Omental fat pad (tissue), 4 donors: Measurements from ENCODE around the gene ASTN2. TPM values are rescaled to one million over a fixed set of nuclear protein-coding genes. Genes with fewer than 3 reads are reported as not detected.

Source experiments
- ATAC-seq: fragments of 150-250 bp; one replicate; pipeline ENCODE4 v1.9.1; 2016; ENCODE audit warnings: mild to moderate bottlenecking, moderate library complexity; ENCODE audit not compliant: low FRiP score
- DNase-seq: peaks from one replicate; pipeline ENCODE4 v3.0.0-alpha.2; 2019; ENCODE audit warnings: low spot score
- CTCF ChIP-seq, 3 donors: fragments of 450-650 bp; IDR thresholded peaks; one replicate each; pipeline ENCODE4 v1.5.1; 2016 to 2017; ENCODE audit warnings: antibody characterized with exemption in 3 of 3, mild to moderate bottlenecking in 3 of 3, moderate library complexity in 2 of 3
- total RNA-seq, 4 donors: library from RNA; depleted of rRNA; stranded (reverse); fragments of >200 nt; gene quantifications; one replicate each; pipeline ENCODE4 v1.1.0, GENCODE V29; 2016

Gene ASTN2
- total RNA-seq, 4 donors from 2014 or later = 1.1 to 8.4 (median 3.6) TPM

DNA sequence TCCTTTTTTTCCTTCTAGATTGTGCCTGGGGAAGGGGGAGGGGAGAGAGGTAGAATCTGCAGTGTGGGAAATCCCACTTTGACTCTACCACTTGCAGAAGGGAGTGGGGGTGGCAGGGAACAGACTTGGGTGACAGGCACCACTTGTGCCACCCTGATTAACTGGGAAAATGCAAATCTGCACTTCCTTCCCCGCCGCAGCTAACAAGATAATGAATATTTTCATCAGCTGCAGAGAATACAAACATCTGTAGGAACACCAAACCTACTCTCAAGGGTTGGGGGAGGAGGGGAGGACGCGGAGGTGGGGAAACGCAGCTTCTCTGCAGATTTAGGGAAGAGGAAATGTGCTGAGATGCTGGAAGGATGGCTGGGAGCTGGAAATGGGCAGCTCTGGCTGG is 654.2 kb downstream of the ASTN2 start:
- no peak for DNase-seq
- TF ChIP-seq CTCF (IDR thresholded peaks at IDR 0.05) = no peak
- no peak for ATAC-seq

DNA sequence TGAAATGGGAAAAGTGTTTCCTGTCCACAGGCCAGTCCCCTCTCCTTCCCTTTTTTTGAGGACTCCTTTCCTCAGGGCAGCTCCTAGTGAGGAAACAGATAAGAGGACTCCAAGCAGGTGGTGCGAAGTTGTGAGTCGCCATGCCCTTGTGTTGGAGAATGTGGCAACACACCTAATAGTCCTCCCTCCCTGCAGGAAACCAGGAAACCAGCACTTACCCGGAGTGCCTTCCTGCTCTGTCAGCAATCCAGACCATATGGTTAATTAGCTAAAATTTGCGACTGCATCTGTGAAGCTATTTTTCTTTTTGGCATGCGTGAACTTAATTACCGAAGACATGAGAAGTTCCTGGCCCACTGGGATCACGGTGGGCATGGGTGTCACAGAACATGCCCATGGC is 657.8 kb downstream of the ASTN2 start:
- no peak for DNase-seq
- TF ChIP-seq CTCF (IDR thresholded peaks at IDR 0.05) = no peak
- ATAC-seq = no peak

- DNase-seq (no peak), ATAC-seq (no peak)
- TF ChIP-seq CTCF (IDR thresholded peaks at IDR 0.05) = no peak
Observed at GRCh38 chr9:116753389-116753788, 661.5 kb downstream of the ASTN2 start.

DNA sequence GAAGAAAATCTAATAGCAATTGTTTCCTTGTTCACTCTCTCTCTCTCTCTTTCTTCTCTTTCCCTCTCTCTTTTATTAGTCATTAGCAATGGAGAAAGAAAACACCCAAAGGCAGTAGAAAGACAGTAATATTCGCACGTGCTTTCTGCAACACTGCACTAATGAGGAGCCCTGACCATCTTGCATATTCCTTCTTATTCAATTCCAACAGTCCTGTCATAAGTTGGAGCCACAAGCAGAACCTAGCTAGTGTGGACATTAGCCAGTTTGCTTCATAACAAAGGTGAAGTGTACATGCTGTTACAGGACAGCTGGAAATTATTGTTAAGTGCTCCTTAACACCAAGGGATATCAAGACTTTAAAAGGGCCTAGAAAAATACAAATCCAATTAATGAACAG is 664.3 kb downstream of the ASTN2 start:
- TF ChIP-seq CTCF (IDR thresholded peaks at IDR 0.05) = no peak
- no peak for ATAC-seq
- DNase-seq = no peak

- ATAC-seq = no peak
- TF ChIP-seq CTCF (IDR thresholded peaks at IDR 0.05) = no peak
- DNase-seq = no peak
Observed at GRCh38 chr9:116749772-116750171, 665.1 kb downstream of the ASTN2 start.

- ATAC-seq (no peak), DNase-seq (no peak)
- no peak for TF ChIP-seq CTCF (IDR thresholded peaks at IDR 0.05)
Observed at GRCh38 chr9:116749176-116749575, 665.7 kb downstream of the ASTN2 start.

- no peak for DNase-seq
- no peak for ATAC-seq
- TF ChIP-seq CTCF (IDR thresholded peaks at IDR 0.05) = no peak
Observed at GRCh38 chr9:116741742-116742141, 673.1 kb downstream of the ASTN2 start.
